Frontal cortex (tissue), 4 donors: ENCODE data around the gene MAP7D2. TPM values are rescaled to one million over a fixed set of nuclear protein-coding genes. Genes with fewer than 3 reads are reported as not detected.
"Not testable (repeated sequence)": the region's sequence is repeated elsewhere in the genome, so short reads cannot be mapped to it uniquely, and the experiment has no call there.

Experiments used
- DNase-seq, 2 donors: peaks; one replicate each; pipeline ENCODE4 v3.0.0; 2012; ENCODE audit warnings: low spot score in 2 of 2
- FAIRE-seq: peaks from 2 replicates; lab custom pipeline; 2012; peaks lifted over from hg19 to GRCh38; lab: Jason Lieb, UNC
- total RNA-seq: library from RNA; depleted of rRNA; stranded (reverse); fragments of >200 nt; gene quantifications from one replicate; pipeline ENCODE4 v1.2.3, GENCODE V29; 2014
- donor health status: control.
- donor health status: control.
- donor health status: control.

The MAP7D2 gene
- total RNA-seq, result 11.4 TPM

GRCh38 chrX:20116577-20117240, at the start of gene MAP7D2:
Gene MAP7D2, minus strand, starts transcription at chrX:20116907. Its CDS starts 28 bp downstream, at chrX:20116879.
- DNase-seq, result no peak
- no peak for FAIRE-seq

GRCh38 chrX:20162516-20162915, 45.8 kb upstream of the MAP7D2 start:
- not testable (repeated sequence) for DNase-seq, FAIRE-seq

- FAIRE-seq, result no peak
These were observed 43.2 kb upstream of the MAP7D2 start for GRCh38 chrX:20159797-20160385.

GRCh38 chrX:20151689-20152088, 35.0 kb upstream of the MAP7D2 start:
- FAIRE-seq, result no peak
- no peak for DNase-seq

More at GRCh38 chrX:20159797-20160385, 43.2 kb upstream of the MAP7D2 start:
- DNase-seq, result peak in 1 of 2 donors; percentile 3

- FAIRE-seq (no peak), DNase-seq (no peak)
These were observed 32.6 kb upstream of the MAP7D2 start for GRCh38 chrX:20149326-20149725.

- DNase-seq, result no peak
- no peak for FAIRE-seq
These were observed 30.9 kb upstream of the MAP7D2 start for GRCh38 chrX:20147561-20147960.

GRCh38 chrX:20144491-20144890, 27.8 kb upstream of the MAP7D2 start:
- no peak for DNase-seq

GRCh38 chrX:20143561-20143960, 26.9 kb upstream of the MAP7D2 start:
- DNase-seq, result no peak
- FAIRE-seq, result no peak

More at GRCh38 chrX:20144491-20144890, 27.8 kb upstream of the MAP7D2 start:
- no peak for FAIRE-seq

- no peak for FAIRE-seq
- no peak for DNase-seq
These were observed 26.4 kb upstream of the MAP7D2 start for GRCh38 chrX:20143111-20143510.

- peak; percentile 81 for FAIRE-seq
These were observed 24.8 kb upstream of the MAP7D2 start, which contains the start of gene EIF1AX for GRCh38 chrX:20141281-20142220. Gene EIF1AX, minus strand, starts transcription at chrX:20141838. Its CDS starts 198 bp downstream, at chrX:20141640.

GRCh38 chrX:20140420-20140819, 23.7 kb upstream of the MAP7D2 start:
- DNase-seq, result no peak
- FAIRE-seq, result no peak

More at GRCh38 chrX:20141281-20142220, 24.8 kb upstream of the MAP7D2 start, which contains the start of gene EIF1AX:
- peak; percentile 76 for DNase-seq

- no peak for FAIRE-seq
- DNase-seq, result no peak
These were observed 23.3 kb upstream of the MAP7D2 start for GRCh38 chrX:20139966-20140365.

- FAIRE-seq, result no peak
- no peak for DNase-seq
These were observed 19.2 kb upstream of the MAP7D2 start for GRCh38 chrX:20135944-20136343.

GRCh38 chrX:20132666-20133065, 16.0 kb upstream of the MAP7D2 start:
- no peak for FAIRE-seq
- no peak for DNase-seq

GRCh38 chrX:20130357-20130756, 13.7 kb upstream of the MAP7D2 start:
- DNase-seq (no peak), FAIRE-seq (no peak)

- no peak for FAIRE-seq
- no peak for DNase-seq
These were observed 12.8 kb upstream of the MAP7D2 start for GRCh38 chrX:20129547-20129946.

- no peak for DNase-seq
- no peak for FAIRE-seq
These were observed 12.0 kb upstream of the MAP7D2 start for GRCh38 chrX:20128670-20129069.

GRCh38 chrX:20127440-20127839, 10.7 kb upstream of the MAP7D2 start:
- DNase-seq, result not testable (repeated sequence)
- peak; percentile 99 for FAIRE-seq

- not testable (repeated sequence) for FAIRE-seq
These were observed 10.1 kb upstream of the MAP7D2 start for GRCh38 chrX:20126833-20127232.

GRCh38 chrX:20124964-20125363, 8.3 kb upstream of the MAP7D2 start:
- FAIRE-seq (no peak), DNase-seq (no peak)

More at GRCh38 chrX:20126833-20127232, 10.1 kb upstream of the MAP7D2 start:
- not testable (repeated sequence) for DNase-seq
